ENCODE measurements around the gene TMEM45A.
A peak's percentile ranks its signal among the peaks of the same experiment; 100 is the strongest.
"Not testable (repeated sequence)": the region's sequence is repeated elsewhere in the genome, so short reads cannot be mapped to it uniquely, and the experiment has no call there.

Gene TMEM45A

DNA sequence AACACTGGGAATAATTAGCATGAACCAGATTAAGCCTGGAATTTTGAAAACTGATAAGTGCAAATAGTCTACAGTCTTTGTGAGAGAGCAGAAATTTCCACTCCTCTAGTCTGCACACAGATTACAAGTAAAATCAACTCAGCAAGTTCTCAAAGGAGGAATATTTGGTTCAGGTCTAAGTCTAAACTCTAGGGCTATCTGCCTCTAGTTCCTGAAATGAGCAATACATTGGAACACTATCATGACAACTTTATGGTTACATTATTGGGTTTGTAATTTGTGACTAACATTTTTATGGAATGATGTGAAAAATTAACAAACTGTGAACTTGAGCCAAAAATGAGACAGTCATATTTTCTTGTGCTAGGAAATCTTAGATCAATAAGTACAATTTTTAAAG, 86.2 kb downstream of the TMEM45A start:
- no peak for DNase-seq

DNA sequence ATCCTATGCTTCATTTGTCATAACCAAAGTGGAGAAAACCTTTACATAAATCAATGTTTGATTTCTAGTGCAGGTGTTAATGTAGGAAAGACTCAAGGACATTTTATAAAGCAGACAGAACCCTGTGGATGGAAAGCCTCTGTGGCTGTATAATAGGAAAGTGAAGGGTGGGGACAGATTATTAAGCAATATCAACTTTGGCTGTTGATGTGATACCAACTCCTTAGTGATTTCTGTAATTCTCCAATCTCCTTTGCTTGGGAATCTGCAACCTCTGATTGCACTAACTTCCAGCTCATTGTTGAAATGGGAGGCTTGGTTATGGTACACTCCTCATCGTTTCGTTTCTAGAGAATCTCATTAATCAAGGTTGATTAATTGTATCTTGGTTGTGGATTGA, 87.7 kb downstream of the TMEM45A start:
- DNase-seq, result no peak

DNA sequence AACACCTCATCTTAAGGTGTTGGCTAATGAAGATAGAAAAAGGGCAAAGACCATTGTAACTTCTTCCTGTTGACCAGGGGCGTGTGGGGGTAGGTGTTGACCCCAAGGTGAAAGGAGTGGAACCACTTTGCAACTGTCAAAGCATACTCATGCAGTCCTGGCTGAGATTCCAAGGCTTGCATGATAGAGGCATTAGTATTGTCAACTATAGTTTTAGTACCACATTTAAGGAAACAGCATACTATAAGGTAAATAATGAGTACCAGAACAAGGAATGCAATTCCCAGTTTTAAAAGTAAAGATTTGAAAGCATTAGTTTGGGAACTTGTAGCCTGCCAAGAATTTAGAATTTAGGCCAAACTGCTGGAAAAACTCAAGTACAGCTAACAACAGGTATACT, 89.2 kb downstream of the TMEM45A start:
- no peak for DNase-seq

DNA sequence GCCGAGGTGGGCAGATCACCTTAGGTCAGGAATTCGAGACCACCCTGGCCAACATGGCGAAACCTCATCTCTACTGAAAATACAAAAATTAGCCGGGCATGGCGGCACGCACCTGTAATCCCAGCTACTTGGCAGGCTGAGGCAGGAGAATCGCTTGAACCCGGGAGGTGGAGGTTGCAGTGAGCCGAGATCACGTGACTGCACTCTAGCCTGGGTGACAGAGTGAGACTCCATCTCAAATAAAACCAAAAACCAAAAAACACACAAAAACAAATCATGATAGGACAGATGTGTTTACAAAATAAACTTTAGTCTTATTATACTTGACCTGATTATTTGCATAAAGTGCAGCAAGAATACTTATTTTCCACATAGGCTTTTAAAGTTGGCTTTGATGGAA, 89.7 kb downstream of the TMEM45A start:
- DNase-seq, result not testable (repeated sequence)

DNA sequence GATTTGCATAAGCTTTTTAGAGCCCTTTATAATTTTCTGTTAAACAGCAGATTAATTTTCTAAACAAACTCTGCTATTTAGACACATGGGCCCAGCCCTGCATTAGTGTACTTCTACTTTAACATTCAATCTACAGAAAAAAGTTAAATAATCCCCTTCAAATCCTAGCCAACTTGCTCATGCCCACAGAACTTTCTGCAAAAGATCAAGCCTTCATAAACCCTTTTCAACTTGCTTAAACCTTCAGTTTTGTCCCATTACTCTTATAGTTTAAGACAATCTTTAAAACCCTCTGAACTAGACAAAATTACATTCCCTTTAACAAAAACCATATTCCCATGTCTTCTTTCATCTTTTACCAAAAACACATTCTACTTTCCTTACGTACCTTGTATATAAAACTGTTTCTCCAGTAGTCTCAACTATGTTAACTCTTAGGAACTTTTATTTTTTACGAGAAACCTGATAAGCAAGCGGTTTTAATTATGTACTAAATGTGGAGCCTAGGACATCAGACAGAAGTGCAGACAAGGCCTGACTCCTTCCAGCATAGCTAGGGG, 91.8 kb downstream of the TMEM45A start:
- DNase-seq, result no peak

DNA sequence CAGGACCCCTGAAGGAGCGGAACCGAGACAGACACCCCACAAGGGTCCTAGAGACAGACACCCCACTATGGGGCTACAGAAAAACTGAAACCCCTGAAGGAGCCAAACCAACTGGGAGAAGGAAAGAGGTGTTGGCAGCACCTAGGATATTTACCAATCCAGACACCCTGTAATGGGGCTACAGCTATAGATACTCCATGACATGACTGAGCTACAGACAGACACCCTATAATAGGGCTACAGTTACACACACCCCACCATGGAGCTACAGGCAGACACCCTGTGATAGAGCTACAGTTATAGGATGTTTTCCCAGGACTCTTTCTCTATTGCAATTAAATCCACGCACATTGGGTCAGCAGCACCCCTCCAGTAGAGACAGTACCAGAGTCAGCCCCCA, 94.4 kb downstream of the TMEM45A start:
- no peak for DNase-seq

DNA sequence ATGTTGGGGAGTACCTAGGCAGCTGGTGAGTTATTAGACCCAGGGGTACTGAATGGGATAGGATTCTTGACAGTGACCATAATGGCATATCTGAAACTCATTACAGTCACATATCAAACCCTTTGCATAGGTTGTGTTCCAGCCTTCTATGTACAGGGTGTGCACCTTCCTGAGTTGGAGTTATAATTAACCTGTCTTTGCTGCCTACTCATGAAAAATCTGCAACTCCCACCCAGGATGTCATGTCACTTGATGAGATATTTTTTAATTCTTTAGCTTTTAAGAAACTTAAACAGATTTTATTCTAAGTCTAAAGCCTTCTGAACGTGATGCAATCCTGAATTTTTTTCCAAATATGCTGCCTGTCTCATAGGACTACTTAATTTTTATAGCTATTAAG, 95.8 kb downstream of the TMEM45A start:
- no peak for DNase-seq

DNA sequence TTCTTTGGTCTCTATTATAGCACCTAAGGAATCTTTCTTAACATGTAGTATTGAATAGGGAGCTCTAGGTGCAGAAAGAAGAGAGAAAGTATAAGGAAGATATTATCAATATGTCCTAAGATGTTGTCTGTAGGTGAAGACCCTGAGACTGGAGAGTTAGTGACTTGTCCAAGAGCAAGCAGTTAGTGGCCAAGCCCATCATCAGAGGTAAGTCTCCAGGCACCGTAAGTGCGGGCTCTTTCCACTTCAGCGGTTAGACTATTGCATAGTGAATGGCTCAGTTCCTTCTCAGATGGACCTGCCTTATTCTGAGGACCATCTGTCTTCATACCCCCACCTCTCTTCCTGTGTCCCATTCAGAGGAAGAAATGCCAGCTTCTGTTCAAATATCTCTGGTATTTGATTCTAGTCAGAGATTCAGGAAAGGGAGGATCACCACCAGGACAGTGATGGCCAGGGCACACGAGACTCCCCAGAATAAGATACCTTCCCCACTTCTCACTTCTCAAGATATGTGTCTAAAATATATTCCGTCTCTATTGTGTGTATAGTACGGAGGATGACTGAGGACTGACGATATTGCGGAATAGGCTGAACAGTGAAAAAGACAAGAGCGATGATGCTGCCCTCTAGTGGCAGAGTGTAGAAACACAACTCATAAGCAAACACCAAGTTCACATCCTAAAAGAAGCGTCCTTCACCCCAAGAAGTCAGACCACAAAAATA, 97.9 kb downstream of the TMEM45A start:
- DNase-seq, result peak; percentile 63

DNA sequence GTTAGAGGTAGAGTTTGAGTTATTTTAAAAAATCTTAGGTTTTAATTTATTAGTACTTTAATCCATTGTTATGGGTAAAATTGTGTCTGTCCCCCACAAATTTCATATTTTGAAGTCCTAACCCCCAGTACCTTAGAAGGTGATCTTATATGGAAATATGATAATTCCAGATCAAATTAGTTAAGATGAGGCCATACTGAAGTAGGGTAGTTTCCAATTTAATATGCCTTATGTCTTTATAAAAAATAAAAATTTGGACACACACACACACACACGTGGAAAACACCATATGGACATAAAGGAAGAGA, 98.4 kb downstream of the TMEM45A start:
- no peak for DNase-seq

DNA sequence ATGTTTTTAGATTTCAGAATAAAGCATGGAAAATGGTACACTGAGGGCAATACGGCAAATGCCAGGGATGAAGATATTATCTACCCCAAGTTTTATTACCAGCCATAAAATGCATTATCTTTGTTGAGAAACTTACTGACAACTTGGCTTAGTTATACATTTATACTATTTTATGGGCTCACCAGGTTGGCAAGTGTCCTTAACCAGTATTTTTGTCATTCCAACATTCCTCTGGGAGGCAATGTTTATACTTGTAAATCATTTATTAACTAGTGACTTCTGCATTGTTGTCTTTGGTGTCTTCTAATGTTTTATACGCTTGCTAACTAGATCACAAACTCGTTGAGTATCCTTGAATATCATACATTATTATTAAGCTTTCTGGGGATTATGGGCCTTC, 99.0 kb downstream of the TMEM45A start:
- no peak for DNase-seq

DNA sequence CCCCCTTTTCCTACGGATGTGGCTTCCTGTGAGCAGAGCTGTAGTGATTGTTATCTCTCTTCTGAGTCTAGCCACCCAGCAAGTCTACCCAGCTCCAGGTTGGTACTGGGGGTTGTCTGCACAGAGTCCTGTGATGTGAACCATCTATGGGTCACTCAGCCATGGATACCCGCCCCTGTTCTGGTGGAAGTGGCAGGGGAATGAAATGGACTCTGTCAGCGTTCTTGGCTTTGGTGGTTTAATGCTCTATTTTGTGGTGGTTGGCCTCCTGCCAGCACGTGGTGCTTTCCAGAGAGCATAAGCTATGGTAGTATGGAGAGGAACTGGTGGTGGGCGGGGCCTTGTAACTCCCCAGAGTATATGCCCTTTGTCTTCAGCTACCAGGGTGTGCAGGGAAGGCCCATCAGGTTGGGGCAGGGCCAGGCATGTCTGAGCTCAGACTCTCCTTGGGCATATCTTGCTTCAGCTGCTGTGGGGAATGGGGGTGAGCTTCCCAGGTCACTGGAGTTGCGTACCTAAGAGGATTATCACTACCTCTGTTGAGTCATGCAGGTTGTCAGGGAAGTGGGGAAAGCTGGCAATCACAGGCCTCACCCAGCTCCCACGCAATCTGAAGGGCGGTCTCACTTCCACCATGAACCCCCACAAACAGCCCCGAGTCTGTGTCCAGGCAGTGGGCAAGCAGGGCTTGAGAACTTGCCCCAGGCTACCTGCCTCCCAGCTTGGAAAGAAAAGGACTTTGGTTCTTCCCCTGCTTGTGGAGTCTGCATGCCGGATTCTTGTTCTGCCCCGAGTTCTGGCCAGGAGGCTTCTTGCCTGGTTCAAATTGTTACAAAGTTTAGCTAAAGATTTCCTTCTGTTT, 108.0 kb downstream of the TMEM45A start:
- DNase-seq, result no peak

DNA sequence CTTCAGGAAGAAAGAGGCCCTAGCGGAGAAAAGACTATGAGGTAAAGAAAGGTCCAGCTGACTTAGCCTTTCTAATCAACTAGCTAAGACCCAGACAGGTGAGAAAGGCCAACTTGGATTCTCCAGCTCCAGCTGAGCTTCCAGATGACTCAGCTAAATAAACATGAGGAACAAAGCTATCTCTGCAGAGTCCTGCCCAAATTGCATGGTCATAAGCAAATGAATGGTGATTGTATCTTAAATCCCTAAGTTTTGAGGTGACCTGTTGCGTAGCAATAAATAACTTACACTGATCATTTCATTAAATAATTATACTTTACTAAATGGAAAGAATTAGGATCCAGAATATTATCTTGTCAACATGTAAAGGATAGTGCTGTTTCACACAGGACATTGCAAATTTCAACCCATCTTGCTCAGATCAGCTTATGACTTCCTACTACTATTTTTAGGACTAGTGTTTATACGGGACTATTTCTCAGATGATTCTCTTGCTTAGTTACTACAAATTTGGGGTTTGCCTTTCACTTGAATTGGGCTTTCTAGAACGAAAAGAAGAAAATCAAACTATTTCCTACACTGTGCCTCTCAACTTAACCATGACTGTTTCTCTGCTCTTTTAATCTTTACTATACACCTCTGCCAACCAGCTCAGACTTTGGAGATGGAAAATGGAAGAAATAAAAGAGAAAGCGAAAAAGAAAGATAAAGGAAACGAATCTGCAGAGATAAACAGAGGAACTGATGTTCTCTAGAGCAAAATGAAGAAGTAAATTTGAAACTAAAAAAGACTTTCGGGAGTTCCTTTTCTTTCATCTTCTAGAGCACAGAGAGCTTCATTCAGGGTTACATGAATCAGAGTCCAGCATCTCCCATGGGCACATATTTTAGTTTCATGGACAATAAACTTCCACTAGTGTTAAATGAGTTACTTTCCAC, 110.4 kb downstream of the TMEM45A start:
- no peak for DNase-seq

DNA sequence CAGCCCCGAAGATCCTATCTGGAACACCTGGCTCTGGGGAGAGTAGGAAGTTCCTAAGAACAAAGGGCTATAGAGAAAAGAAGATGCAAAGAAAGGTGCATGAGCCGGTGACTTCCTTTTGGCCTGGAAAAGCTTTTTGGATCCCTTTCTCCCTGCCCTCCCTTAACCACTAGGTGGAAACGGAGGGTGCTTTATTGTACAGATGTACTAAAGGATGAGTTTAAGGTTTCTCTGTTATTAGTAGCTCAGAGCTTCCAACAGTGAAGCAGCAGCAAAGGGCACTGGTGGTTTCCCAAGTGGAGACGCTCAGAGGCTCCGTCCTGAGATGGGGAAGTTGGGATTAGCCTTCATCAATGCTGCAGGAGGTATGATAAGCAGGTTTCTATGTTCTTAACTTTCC, 111.0 kb downstream of the TMEM45A start:
- no peak for DNase-seq

DNA sequence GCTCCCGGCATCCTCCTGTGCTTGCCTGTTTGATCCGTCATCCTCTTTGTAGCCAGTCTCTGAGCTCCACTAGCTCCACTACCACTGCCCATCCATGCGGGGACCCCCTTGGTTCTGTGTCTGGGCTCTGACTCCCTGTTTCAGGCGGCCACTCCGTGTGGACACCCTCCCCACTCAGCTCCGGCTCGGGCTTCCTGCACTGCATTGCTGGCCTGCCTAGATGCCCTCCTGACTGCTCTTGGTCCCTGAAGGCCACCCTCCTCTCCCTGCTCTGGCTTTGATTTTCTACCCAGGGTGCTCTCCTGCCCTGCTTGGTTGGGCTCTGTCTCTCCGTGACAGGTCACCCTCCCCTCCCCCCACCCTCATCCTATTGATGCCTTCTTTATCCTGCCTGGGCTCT, 112.9 kb downstream of the TMEM45A start:
- DNase-seq, result no peak

DNA sequence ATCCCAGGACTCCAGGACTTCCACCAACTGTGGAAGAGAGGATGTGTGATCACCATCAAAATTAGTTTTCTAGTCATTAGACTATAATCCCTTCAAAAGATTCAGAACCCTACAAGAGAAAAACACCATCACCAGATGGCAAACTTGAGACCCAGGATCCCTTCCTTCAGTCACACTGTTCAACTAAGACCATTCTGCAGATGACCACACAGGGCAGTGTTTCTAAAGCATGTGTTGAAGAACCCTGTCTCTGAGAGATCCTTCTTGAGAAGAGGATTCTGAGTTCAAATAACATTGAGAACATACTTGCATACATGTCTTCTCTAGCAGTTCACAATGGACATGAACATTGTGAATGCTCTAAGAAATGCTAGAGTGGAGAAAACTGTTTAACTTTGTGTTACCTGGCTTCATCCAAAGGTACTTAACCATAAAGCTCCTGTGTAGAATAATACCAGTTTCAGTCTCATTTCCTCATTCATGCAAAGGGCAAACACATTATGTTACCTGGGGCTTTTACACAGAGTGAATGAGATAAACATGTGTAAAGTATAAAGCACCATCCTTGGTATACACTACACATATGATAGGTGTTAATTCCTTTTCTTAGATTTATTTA, 114.6 kb downstream of the TMEM45A start:
- DNase-seq, result no peak

DNA sequence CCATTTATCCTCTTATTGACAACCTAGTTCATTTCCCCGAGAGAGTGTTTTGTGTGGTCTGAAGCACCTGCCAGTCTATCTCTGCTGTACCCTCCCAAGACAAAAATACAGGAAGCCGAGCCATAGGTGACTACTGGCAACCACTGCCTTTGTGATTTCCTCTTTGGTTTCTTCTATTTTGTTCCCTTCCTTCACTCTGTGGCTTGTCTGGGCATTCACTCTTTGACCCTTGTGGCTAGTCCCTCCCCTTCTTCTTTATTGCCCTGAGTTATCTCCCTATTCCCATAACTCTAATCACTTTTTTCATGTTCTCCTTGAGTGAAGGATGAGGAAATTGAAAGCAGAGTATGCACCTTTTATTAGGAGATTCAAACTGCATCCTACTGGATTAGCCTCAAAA, 116.9 kb downstream of the TMEM45A start, which contains the start of gene ADGRG7:
Gene ADGRG7 (plus strand): TSS at position 297 of the 400 bp plus-strand sequence. CDS start 256 bp downstream, outside the sequence.
- DNase-seq, result no peak

DNA sequence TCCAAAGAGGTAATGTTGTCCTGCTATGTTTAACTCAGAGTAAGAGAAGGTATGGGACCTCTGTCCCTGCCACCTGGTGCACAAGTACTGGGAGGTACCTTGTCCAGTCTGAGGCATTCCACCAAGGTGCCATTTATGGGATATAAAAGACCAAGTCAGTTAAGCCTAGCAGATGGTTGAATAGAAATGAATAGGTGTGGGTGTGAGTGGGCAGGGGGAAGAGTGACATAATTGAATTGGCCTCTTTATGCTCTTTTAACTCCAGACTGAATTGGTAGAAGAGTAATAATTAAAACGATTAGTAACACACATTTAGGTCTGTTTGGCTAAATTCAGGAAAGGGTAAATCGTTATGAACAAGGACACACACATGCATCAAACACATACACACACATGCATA, 117.5 kb downstream of the TMEM45A start:
- no peak for DNase-seq

DNA sequence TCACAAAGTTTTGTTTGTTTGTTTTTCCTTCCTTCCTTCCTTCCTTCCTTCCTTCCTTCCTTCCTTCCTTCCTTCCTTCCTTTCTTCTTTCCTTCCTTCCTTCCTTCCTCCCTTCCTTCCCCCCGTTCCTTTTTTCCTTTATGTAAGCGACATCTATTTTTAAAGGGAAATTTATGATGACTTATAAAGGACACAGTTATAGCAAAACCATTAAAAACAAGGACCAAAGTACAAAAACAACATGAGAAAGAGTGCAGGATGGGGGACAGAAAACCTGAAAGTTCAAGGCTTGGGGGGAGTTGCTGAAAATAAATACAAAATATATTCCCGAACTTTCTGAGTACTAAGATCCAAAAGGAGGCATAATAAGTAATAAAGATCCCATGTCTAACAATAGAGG, 118.8 kb downstream of the TMEM45A start:
- DNase-seq, result no peak

DNA sequence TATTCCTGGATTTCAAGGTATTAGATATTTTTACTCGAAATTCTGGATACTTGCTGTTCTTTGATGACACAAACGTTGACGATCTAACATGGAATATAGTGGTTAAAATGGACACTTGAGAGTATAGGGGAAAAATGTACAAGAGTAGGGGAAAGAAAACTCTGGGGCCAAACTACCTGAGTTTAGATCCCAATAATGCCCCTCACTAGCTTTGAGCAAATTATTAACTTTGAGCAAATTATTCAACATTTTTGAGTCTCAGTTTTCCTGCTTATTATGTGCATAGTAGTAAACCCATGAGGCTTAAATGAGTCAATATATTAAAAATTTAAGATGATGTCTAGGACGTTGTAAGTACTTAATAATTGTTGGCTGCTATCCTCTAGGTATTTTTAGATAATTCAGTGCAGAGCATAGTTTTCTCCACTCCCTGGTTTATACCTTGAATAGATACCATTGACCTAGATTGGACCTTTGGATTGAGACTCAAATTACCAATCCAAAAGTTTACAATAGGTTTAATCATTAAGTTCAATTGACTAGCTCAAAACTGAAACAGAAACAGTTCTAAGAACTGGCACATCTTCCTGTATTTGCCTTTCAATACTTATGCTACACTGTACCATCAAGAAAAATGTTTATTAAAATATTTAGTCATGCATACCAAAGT, 121.4 kb downstream of the TMEM45A start:
- no peak for DNase-seq

DNA sequence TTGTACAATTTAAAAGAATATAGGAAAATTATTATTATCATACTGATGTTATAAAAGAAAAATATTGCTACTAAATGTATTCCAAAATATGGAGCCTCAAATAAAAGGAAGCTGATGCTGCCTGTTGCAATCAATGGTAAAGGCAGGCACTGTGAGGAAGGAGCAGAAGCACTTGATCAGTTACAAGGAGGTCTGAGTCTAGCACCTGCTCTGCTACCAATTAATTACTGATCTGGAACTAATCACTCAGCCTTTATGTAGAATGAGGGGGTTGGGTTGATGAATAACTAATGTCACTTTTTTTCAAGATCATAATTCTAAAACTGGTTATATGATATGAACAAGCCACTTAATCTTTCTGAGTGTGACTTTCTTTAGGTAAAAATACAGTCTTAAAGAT, 122.5 kb downstream of the TMEM45A start:
- DNase-seq, result no peak

DNA sequence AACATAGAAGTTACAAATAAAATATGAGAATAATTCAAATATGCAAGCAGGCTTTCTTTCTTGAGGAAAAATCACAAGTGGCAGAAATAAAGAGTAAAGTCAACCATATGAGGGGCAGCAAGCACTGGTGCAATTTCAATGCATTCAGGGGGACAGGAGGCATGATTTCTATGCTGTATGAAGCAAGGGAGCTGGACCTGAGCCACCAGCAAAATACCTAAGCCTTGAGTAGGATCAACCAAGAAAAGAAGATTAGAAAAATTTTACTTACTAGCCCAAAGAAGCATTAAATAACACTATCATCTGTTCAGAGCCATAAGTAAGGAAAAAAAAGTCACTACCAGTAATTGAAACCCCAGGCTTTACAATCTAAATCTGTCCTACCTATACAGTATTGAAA, 123.3 kb downstream of the TMEM45A start:
- DNase-seq, result no peak

DNA sequence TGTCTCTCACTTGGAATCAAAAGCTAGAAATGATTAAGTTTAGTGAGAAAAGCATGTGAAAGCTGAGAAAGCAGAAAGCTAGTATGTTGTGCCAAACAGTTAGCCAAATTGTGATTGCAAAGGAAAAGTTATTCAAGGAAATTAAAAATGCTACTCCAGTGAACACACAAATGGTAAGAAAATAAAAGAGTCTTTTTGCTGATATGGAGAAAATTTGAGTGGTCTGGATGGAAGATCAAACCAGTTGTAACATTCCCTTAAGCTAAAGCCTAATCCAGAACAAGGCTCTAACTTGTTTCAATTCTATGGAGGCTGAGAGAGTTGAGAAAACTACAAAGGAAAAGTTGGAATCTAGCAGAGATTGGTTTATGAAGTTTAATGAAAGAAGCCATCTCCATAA, 128.8 kb downstream of the TMEM45A start:
- no peak for DNase-seq
